NCI-H774 (cell line): ENCODE results near the gene NEGR1.

Experiments used
- DNase-seq: peaks from one replicate; lab custom pipeline; 2025; lab: John Stamatoyannopoulos, UW

Gene NEGR1

GRCh38 chr1:71561729-71562128 is 720.6 kb downstream of the NEGR1 start:
- DNase-seq: no peak

- no peak for DNase-seq
These were observed 721.1 kb downstream of the NEGR1 start for GRCh38 chr1:71561206-71561605.

GRCh38 chr1:71559880-71560279 is 722.5 kb downstream of the NEGR1 start:
- no peak for DNase-seq

- DNase-seq: no peak
These were observed 725.2 kb downstream of the NEGR1 start for GRCh38 chr1:71557138-71557537.

GRCh38 chr1:71548398-71548890 is 733.9 kb downstream of the NEGR1 start:
- no peak for DNase-seq

GRCh38 chr1:71542155-71542554 is 740.2 kb downstream of the NEGR1 start:
- DNase-seq: no peak

GRCh38 chr1:71533950-71534349 is 748.4 kb downstream of the NEGR1 start:
- no peak for DNase-seq

GRCh38 chr1:71532343-71532742 is 750.0 kb downstream of the NEGR1 start:
- DNase-seq: no peak

- DNase-seq: no peak
These were observed 755.5 kb downstream of the NEGR1 start for GRCh38 chr1:71526824-71527223.

- DNase-seq: no peak
These were observed 759.6 kb downstream of the NEGR1 start for GRCh38 chr1:71522721-71523120.

- DNase-seq: no peak
These were observed 760.6 kb downstream of the NEGR1 start for GRCh38 chr1:71521655-71522264.

- no peak for DNase-seq
These were observed 770.8 kb downstream of the NEGR1 start for GRCh38 chr1:71511505-71511904.

GRCh38 chr1:71510725-71511124 is 771.6 kb downstream of the NEGR1 start:
- DNase-seq: no peak

- no peak for DNase-seq
These were observed 773.2 kb downstream of the NEGR1 start for GRCh38 chr1:71509051-71509595.

- DNase-seq: no peak
These were observed 780.3 kb downstream of the NEGR1 start for GRCh38 chr1:71502006-71502405.

GRCh38 chr1:71498542-71498941 is 783.8 kb downstream of the NEGR1 start:
- no peak for DNase-seq

- no peak for DNase-seq
These were observed 788.2 kb downstream of the NEGR1 start for GRCh38 chr1:71494163-71494562.

GRCh38 chr1:71492298-71493041 is 789.9 kb downstream of the NEGR1 start:
- DNase-seq: no peak

GRCh38 chr1:71490432-71490831 is 791.9 kb downstream of the NEGR1 start:
- no peak for DNase-seq

GRCh38 chr1:71488555-71489252 is 793.6 kb downstream of the NEGR1 start:
- DNase-seq: no peak

GRCh38 chr1:71473331-71473730 is 809.0 kb downstream of the NEGR1 start:
- no peak for DNase-seq

GRCh38 chr1:71465093-71465492 is 817.2 kb downstream of the NEGR1 start:
- no peak for DNase-seq

GRCh38 chr1:71464016-71464415 is 818.3 kb downstream of the NEGR1 start:
- no peak for DNase-seq
